Activated naive CD4-positive, alpha-beta T cell treated with anti-CD3 and anti-CD28 coated beads for 36 hours (primary cell): ENCODE measurements around the gene SH2B3. TPM values are rescaled to one million over a fixed set of nuclear protein-coding genes. Genes with fewer than 3 reads are reported as not detected.
"Not testable (repeated sequence)": the region's sequence is repeated elsewhere in the genome, so short reads cannot be mapped to it uniquely, and the experiment has no call there.

Source experiments
- CTCF ChIA-PET: fragments of 350-600 bp; sonication (Branson Sonifier 250); formaldehyde crosslinking; loops from one replicate; lab custom pipeline; 2021; ENCODE audit warnings: antibody characterized with exemption; lab: Charles Lee
- DNase-seq: peaks from one replicate; pipeline ENCODE4 v3.0.0-alpha.2; 2020
- H3K27ac Mint-ChIP-seq: one replicate; pipeline ENCODE4 v1.8.0; 2021; ENCODE audit warnings: mild to moderate bottlenecking, mixed read lengths
- H3K27me3 Mint-ChIP-seq: one replicate; pipeline ENCODE4 v1.8.0; 2021; ENCODE audit warnings: low read depth, mixed read lengths
- H3K36me3 Mint-ChIP-seq: one replicate; pipeline ENCODE4 v1.8.0; 2021; ENCODE audit warnings: low read depth, mixed read lengths
- H3K4me1 Mint-ChIP-seq: one replicate; pipeline ENCODE4 v1.8.0; 2021; ENCODE audit warnings: low read depth, mixed read lengths
- H3K4me3 Mint-ChIP-seq: one replicate; pipeline ENCODE4 v1.8.0; 2021; ENCODE audit warnings: mild to moderate bottlenecking, moderate library complexity, mixed read lengths
- H3K9me3 Mint-ChIP-seq: one replicate; pipeline ENCODE4 v1.8.0; 2021; ENCODE audit warnings: mixed read lengths
- intact Hi-C: fragments of 100-400 bp; cut with micrococcal nuclease; formaldehyde crosslinking; loops from one replicate; pipeline ENCODE4 v1.15.1; 2023
- total RNA-seq, 2 experiments: library from RNA; stranded (reverse); gene quantifications; one replicate each; pipeline ENCODE4 v1.2.3, GENCODE V29; 2021

SH2B3 gene
- total RNA-seq, 2 experiments from 2014 or later: 21.1 to 21.3 TPM

DNA sequence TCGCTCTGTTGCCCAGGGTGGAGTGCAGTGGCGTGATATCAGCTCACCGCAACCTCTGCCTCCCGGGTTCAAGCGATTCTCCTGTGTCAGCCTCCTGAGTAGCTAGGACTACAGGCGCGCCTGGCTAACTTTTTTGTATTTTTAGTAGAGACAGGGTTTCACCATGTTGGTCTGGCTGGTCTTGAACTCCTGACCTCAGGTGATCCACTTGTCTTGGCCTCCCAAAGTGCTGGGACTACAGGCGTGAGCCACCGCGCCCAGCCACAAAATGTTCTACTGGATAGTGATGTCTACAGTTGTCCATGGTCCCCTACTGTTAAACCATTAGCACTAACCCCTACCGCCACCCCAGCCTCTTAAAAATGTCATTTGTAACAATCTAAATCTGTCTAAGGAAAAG lies 54.4 kb downstream of the SH2B3 start:
- CTCF ChIA-PET: interaction anchor here (1.3 to 23.4 kb wide), 2 partner anchors 9 to 56 kb away, joined by 7 to 763 read pairs; partner anchors contain the start of gene SH2B3
- H3K27me3 Mint-ChIP-seq, H3K4me3 Mint-ChIP-seq, H3K9me3 Mint-ChIP-seq, DNase-seq, intact Hi-C loops, H3K4me1 Mint-ChIP-seq, H3K36me3 Mint-ChIP-seq: not testable (repeated sequence)
- H3K27ac Mint-ChIP-seq: peak overlapping the region; percentile 18

DNA sequence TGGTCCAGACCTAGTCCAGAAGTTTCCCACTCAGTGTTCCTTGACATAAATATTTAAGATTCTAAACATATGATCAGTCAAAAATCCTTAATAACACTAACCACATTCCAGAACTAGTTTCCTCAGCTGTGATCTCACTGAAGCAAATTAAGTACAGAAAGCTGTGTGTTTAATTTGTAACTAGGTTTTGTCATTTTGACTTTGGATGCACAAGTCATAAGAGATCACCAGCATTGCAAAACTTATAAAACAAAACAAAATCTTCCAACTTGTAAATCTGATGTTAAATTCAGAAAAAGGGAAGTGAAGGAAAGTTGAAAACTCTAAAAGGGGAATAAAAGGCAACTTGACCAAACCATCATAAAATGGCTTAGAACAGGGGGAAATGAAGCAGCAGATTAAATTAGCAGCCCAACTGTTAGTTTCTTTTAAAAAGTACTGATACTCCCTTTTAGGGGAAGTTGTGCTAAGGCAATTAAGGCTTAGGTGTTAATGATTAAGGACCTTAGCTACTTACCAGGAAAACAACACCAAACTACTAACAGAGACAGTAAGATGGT lies 56.6 kb downstream of the SH2B3 start:
- peaks cover 1% of the 10 kb centered on the region for H3K4me1 Mint-ChIP-seq

DNA sequence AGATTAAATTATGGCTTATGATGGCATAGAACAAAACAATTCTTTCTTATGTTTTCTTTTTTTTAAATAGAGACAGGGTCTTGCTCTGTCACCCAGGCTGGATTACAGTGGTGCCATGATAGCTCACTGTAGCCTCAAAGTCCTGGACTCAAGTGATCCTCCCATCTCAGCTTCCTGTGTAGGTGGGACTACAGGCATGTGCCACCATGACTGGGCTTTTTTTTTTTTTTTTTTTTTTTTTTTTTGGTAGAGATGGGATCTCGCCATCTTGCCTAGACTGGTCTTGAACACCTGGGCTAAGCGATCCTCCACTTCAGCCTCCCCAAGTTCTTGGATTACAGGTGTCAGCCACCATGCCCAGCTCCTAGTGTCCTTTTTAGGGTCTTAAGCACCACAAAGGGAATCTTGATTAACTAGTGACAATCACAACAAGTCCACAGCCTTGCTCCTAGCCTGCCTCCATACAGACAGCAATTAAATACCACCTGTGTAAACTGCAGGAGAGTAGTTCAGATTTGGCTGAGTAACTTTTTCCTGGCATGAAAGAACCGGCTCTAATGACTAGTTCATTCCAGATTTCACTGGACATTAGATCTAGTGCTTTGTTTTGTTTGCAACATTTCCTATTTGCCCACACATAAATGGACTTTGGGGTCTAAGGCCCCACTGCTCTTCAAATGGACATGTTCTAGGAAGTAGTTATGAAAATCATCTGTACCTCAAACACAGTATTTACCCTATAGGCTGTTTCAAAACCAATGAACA lies 61.6 kb downstream of the SH2B3 start:
- Mint-ChIP-seq H3K4me3 (no peak overlapping the region), H3K36me3 (peaks cover 21% of the 10 kb centered on the region), H3K4me1 (peaks cover 7% of the 10 kb centered on the region), H3K9me3 (no peaks in the 10 kb centered on the region), H3K27ac (no peak overlapping the region), H3K27me3 (no peaks in the 10 kb centered on the region)
- DNase-seq: no peak
- CTCF ChIA-PET: interaction anchor here (1.7 kb wide), 1 partner anchor 15 kb away, joined by 4 read pairs; no protein-coding TSS in a partner anchor
- intact Hi-C loops: loop anchor here (5.0 kb wide), 1 partner anchor 60 kb away; no protein-coding TSS in a partner anchor

More for the DNA sequence above, 56.6 kb downstream of the SH2B3 start:
- Mint-ChIP-seq H3K4me3 (no peak overlapping the region), H3K27ac (no peak overlapping the region), H3K36me3 (peaks cover 6% of the 10 kb centered on the region), H3K27me3 (no peaks in the 10 kb centered on the region), H3K9me3 (no peaks in the 10 kb centered on the region)
- no peak for DNase-seq
- CTCF ChIA-PET: interaction anchor here (0.5 to 23.4 kb wide), 4 partner anchors 11 to 58 kb away, joined by 3 to 763 read pairs (median 4); partner anchors contain the start of gene SH2B3
- intact Hi-C loops: no loop called here

DNA sequence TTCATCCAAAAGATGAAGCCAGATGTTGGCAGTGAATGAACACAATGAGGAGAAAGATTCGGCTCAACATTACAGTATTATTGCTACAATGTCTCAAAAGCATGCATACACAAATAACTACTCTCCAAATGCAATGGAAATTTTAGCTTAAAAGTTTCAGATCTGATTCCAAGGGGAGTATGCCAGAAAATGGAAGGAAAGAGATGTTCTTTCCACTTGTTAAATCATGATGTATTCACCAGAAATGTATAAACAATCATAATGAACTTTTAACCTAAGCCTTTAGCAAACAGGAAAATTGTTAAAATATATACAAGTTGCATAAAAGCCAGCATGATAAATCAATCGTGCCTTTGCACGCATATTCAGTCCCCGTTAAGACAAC lies 62.1 kb downstream of the SH2B3 start:
- H3K36me3 Mint-ChIP-seq: peaks cover 21% of the 10 kb centered on the region
- no peaks in the 10 kb centered on the region for H3K27me3 Mint-ChIP-seq
- DNase-seq: no peak
- intact Hi-C loops: loop anchor here (5.0 kb wide), 1 partner anchor 59 kb away; no protein-coding TSS in a partner anchor
- H3K4me3 Mint-ChIP-seq: no peak overlapping the region
- H3K27ac Mint-ChIP-seq: no peak overlapping the region
- H3K9me3 Mint-ChIP-seq: no peaks in the 10 kb centered on the region
- peaks cover 7% of the 10 kb centered on the region for H3K4me1 Mint-ChIP-seq
- CTCF ChIA-PET: no interaction called here

DNA sequence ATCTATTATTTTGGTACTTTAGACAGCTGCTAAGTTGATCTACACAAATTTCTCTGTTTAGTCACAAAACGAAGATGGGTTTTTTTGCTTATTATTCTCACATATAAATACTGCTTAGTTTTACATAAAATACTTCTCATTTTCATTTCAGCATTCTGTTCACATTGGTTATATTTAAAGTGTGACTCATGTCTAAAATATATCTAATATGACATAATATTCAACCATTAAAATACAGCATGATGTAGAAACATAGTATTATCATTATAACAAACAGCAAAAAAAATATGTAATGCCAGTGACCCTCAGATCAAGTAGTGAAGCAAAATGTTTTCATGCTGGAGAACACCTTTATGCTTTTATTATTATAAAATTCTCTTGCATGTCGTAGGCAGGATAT lies 63.7 kb downstream of the SH2B3 start:
- DNase-seq: no peak
- intact Hi-C loops: loop anchor here (5.0 kb wide), 1 partner anchor 58 kb away; no protein-coding TSS in a partner anchor
- Mint-ChIP-seq H3K36me3 (peaks cover 28% of the 10 kb centered on the region), H3K9me3 (no peaks in the 10 kb centered on the region), H3K4me1 (peaks cover 7% of the 10 kb centered on the region), H3K27me3 (no peaks in the 10 kb centered on the region), H3K4me3 (no peak overlapping the region), H3K27ac (no peak overlapping the region)
- CTCF ChIA-PET: interaction anchor here (0.6 kb wide), 1 partner anchor 74 kb away, joined by 3 read pairs; no protein-coding TSS in a partner anchor

DNA sequence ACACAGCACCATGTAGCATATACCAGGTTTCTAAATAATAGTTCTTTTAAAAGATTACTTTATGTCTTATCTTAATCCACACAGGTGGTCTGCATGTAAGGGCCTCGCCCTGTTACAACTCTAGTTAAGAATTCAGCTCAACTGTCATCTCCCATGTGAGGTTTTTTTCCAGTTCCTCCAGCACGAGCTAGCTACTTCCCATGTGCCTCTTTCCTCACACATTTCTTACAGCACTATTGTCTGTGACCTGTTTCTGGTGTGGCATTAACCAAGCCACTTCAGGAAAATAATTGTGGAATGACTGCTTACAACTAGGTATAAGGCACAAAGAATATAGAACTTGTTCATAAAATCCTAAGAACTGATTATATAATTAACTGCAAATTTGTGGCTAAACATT lies 65.5 kb downstream of the SH2B3 start:
- peaks cover 7% of the 10 kb centered on the region for H3K4me1 Mint-ChIP-seq
- CTCF ChIA-PET: interaction anchor here (0.7 to 3.6 kb wide), 3 partner anchors 20 to 738 kb away, joined by 3 to 17 read pairs (median 12); no protein-coding TSS in a partner anchor
- H3K4me3 Mint-ChIP-seq: no peak overlapping the region
- no peak for DNase-seq
- intact Hi-C loops: no loop called here
- H3K9me3 Mint-ChIP-seq: no peaks in the 10 kb centered on the region
- peaks cover 28% of the 10 kb centered on the region for H3K36me3 Mint-ChIP-seq
- H3K27me3 Mint-ChIP-seq: no peaks in the 10 kb centered on the region
- H3K27ac Mint-ChIP-seq: no peak overlapping the region

DNA sequence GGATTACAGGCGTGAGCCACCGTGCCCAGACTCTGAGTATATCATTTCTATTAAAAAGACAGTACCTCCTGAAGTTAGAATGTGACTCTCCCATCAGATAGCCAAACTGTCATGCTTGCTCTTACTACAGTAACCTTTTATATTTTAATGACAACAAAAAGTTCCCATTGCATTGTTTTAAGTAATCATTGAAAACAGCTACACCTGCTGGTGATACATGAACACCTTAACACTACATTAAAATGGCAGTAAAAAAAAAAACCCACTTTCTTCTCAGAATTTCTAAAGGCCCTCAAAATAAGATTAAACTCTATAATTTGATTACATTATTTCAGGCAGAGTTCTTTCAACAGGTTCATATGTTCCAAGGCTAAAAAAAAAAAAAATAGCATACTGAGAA lies 76.7 kb downstream of the SH2B3 start:
- DNase-seq: no peak
- intact Hi-C loops: loop anchor here (1.0 kb wide), 2 partner anchors 85 to 151 kb away; no protein-coding TSS in a partner anchor
- peaks cover 19% of the 10 kb centered on the region for H3K36me3 Mint-ChIP-seq
- no peak overlapping the region for H3K4me3 Mint-ChIP-seq
- H3K27ac Mint-ChIP-seq: no peak overlapping the region
- CTCF ChIA-PET: interaction anchor here (0.7 to 5.0 kb wide), 3 partner anchors 9 to 162 kb away, joined by 3 to 22 read pairs (median 3); no protein-coding TSS in a partner anchor
- no peaks in the 10 kb centered on the region for H3K4me1 Mint-ChIP-seq
- H3K9me3 Mint-ChIP-seq: no peaks in the 10 kb centered on the region
- H3K27me3 Mint-ChIP-seq: no peaks in the 10 kb centered on the region

DNA sequence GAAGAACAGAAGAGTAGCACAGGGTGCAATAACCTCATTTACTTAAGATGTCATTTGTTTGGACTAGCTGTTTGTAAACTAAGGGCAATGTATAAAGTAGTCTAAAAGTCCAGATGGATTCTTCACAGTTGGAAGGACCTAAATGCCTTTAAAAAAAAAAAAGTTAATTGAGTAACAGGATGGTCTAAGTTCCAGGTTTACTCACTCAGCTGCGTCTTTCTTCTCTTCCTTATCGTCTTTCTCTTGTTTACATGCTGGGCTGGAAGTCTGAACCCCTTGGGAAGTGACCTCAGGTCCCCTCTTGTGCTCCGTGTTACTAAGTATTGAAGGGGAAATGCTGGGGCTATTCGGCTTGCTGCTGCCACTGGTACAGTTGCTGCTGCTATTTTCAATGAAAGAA lies 82.5 kb downstream of the SH2B3 start:
- DNase-seq: no peak
- H3K36me3 Mint-ChIP-seq: peaks cover 33% of the 10 kb centered on the region
- H3K4me3 Mint-ChIP-seq: no peak overlapping the region
- intact Hi-C loops: no loop called here
- CTCF ChIA-PET: interaction anchor here (0.9 to 1.7 kb wide), 3 partner anchors 36 to 92 kb away, joined by 4 to 6 read pairs (median 4); no protein-coding TSS in a partner anchor
- H3K9me3 Mint-ChIP-seq: no peaks in the 10 kb centered on the region
- no peak overlapping the region for H3K27ac Mint-ChIP-seq
- no peaks in the 10 kb centered on the region for H3K4me1 Mint-ChIP-seq
- no peaks in the 10 kb centered on the region for H3K27me3 Mint-ChIP-seq

DNA sequence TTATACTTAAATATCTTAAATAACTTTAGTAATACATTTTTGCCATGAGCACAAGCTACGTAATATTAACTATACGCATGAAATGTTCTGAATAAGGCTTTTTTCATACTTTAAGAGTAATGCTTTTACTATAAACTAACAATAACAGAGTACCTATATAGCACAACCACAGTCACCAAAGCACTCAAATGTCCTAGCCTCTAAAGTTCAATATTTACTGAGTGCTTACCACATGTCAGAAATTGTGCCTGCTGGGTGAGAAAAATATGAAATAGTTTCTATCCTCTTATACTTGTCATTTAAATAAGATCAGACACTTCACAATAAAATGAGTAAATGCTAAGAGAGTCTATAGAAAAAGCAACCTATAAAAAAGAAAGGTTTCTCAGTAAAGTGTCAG lies 83.1 kb downstream of the SH2B3 start:
- CTCF ChIA-PET: interaction anchor here (0.9 to 1.7 kb wide), 3 partner anchors 37 to 92 kb away, joined by 3 to 6 read pairs (median 4); no protein-coding TSS in a partner anchor
- H3K4me1 Mint-ChIP-seq: no peaks in the 10 kb centered on the region
- H3K27me3 Mint-ChIP-seq: no peaks in the 10 kb centered on the region
- no peak overlapping the region for H3K4me3 Mint-ChIP-seq
- intact Hi-C loops: no loop called here
- H3K9me3 Mint-ChIP-seq: no peaks in the 10 kb centered on the region
- no peak overlapping the region for H3K27ac Mint-ChIP-seq
- H3K36me3 Mint-ChIP-seq: peaks cover 29% of the 10 kb centered on the region
- DNase-seq: no peak

DNA sequence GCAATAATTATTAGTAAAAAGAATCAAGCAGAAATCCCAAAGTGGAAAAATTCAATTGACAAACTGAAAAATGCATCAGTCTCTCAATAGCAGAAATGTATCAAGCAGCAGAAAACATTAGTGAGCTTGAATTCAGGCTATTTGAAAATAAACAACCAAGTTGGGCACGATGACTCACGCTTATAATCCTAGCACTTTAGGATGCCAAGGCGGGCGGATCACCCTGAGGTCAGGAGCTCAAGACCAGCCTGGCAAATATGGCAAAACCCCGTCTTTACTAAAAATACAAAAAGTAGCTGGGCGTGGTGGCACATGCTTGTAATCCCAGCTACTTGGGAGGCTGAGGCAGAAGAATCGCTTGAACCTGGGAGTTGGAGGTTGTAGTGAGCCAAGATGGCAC lies 87.3 kb downstream of the SH2B3 start:
- intact Hi-C loops, H3K4me1 Mint-ChIP-seq, H3K27me3 Mint-ChIP-seq, H3K27ac Mint-ChIP-seq, DNase-seq, H3K4me3 Mint-ChIP-seq, H3K9me3 Mint-ChIP-seq: not testable (repeated sequence)
- CTCF ChIA-PET: interaction anchor here (0.6 kb wide), 2 partner anchors 314 to 1604 kb away, joined by 3 read pairs; no protein-coding TSS in a partner anchor
- peaks cover 34% of the 10 kb centered on the region for H3K36me3 Mint-ChIP-seq

DNA sequence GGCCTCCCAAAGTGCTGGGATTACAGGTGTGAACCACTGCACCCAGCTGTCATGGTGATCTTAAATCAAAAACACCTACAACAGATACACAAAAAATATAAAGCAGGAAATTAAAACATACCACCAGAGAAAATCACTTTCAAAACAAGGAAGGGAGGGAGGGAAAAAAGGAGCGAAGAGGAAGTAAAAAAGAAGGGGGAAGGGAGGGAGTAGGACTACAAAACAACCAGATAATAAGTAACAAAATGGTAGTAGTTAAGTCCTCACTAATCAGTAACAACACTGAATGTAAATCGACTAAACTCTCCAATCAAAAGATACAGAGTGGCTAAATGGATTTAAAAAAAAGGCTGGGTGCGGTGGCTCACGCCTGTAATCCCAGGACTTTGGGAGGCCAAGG lies 89.0 kb downstream of the SH2B3 start:
- no peaks in the 10 kb centered on the region for H3K4me1 Mint-ChIP-seq
- no peaks in the 10 kb centered on the region for H3K9me3 Mint-ChIP-seq
- H3K27ac Mint-ChIP-seq: no peak overlapping the region
- CTCF ChIA-PET: no interaction called here
- no peak for DNase-seq
- no peaks in the 10 kb centered on the region for H3K27me3 Mint-ChIP-seq
- peaks cover 31% of the 10 kb centered on the region for H3K36me3 Mint-ChIP-seq
- no peak overlapping the region for H3K4me3 Mint-ChIP-seq
- intact Hi-C loops: no loop called here
